ENCODE measurements around the gene BIN1. TPM values are rescaled to one million over a fixed set of nuclear protein-coding genes. Genes with fewer than 3 reads are reported as not detected.

Gene BIN1
- total RNA-seq, 4 donors from 2014 or later, result 95.7 to 146 (median 98.8) TPM

- no peak for DNase-seq (ENCODE audit: low spot score in 2 of 2)
- no peaks in the 10 kb centered on the region for H3K36me3 ChIP-seq
- peaks cover 0 to 2% (median 0%) of the 10 kb centered on the region in 4 donors for H3K4me1 ChIP-seq
- H3K27ac ChIP-seq, result no peak overlapping the region
- 80 to 97% methylated on average over 2 of the region's 2 CpGs for WGBS, 2 donors
- TF ChIP-seq EP300 (IDR thresholded peaks at IDR 0.05) (no peak), CTCF (IDR thresholded peaks at IDR 0.05) (no peak), POLR2A (IDR thresholded peaks at IDR 0.05) (no peak)
- no peaks in the 10 kb centered on the region for H3K9me3 ChIP-seq
- no peaks in the 10 kb centered on the region for H3K27me3 ChIP-seq
- no peak overlapping the region for H3K4me3 ChIP-seq
Measured at GRCh38 chr2:127133793-127134192, 26.8 kb upstream of the BIN1 start.

GRCh38 chr2:127130421-127130820 is 23.5 kb upstream of the BIN1 start:
- 80% methylated on average over 4 of the region's 4 CpGs for WGBS, 2 donors
- no peak overlapping the region for H3K27ac ChIP-seq
- H3K4me3 ChIP-seq, result no peak overlapping the region

GRCh38 chr2:127129937-127130336 is 23.0 kb upstream of the BIN1 start:
- H3K4me1 ChIP-seq, result no peaks in the 10 kb centered on the region
- no peak overlapping the region for H3K4me3 ChIP-seq
- TF ChIP-seq EP300 (IDR thresholded peaks at IDR 0.05) (no peak), CTCF (IDR thresholded peaks at IDR 0.05) (no peak), POLR2A (IDR thresholded peaks at IDR 0.05) (no peak)
- H3K36me3 ChIP-seq, result no peaks in the 10 kb centered on the region
- 77 to 87% methylated on average over 11 of the region's 11 CpGs for WGBS, 2 donors
- no peak overlapping the region for H3K27ac ChIP-seq
- no peaks in the 10 kb centered on the region for H3K9me3 ChIP-seq
- no peak for DNase-seq (ENCODE audit: low spot score in 2 of 2)
- no peaks in the 10 kb centered on the region for H3K27me3 ChIP-seq

More at GRCh38 chr2:127130421-127130820, 23.5 kb upstream of the BIN1 start:
- DNase-seq (ENCODE audit: low spot score in 2 of 2), result no peak
- H3K36me3 ChIP-seq, result no peaks in the 10 kb centered on the region
- no peak for TF ChIP-seq CTCF (IDR thresholded peaks at IDR 0.05)
- no peak for TF ChIP-seq POLR2A (IDR thresholded peaks at IDR 0.05)
- TF ChIP-seq EP300 (IDR thresholded peaks at IDR 0.05), result no peak
- H3K27me3 ChIP-seq, result no peaks in the 10 kb centered on the region
- H3K4me1 ChIP-seq, result no peaks in the 10 kb centered on the region
- no peaks in the 10 kb centered on the region for H3K9me3 ChIP-seq

GRCh38 chr2:127128445-127128904 is 21.5 kb upstream of the BIN1 start:
- TF ChIP-seq CTCF (IDR thresholded peaks at IDR 0.05) (no peak), POLR2A (IDR thresholded peaks at IDR 0.05) (no peak), EP300 (IDR thresholded peaks at IDR 0.05) (no peak)
- no peak overlapping the region for H3K27ac ChIP-seq
- 42 to 56% methylated on average over 6 to 8 of the region's 8 CpGs for WGBS, 2 donors
- no peak overlapping the region for H3K4me3 ChIP-seq
- DNase-seq (ENCODE audit: low spot score in 2 of 2), result no peak
- no peaks in the 10 kb centered on the region for H3K27me3 ChIP-seq
- no peaks in the 10 kb centered on the region for H3K9me3 ChIP-seq
- H3K4me1 ChIP-seq, result no peaks in the 10 kb centered on the region
- no peaks in the 10 kb centered on the region for H3K36me3 ChIP-seq

GRCh38 chr2:127125821-127126220 is 18.9 kb upstream of the BIN1 start:
- no peak overlapping the region for H3K4me3 ChIP-seq
- TF ChIP-seq CTCF (IDR thresholded peaks at IDR 0.05) (no peak), POLR2A (IDR thresholded peaks at IDR 0.05) (no peak), EP300 (IDR thresholded peaks at IDR 0.05) (no peak)
- peaks cover 0 to 5% (median 0%) of the 10 kb centered on the region in 4 donors for H3K4me1 ChIP-seq
- no peaks in the 10 kb centered on the region for H3K27me3 ChIP-seq
- DNase-seq (ENCODE audit: low spot score in 2 of 2), result no peak
- no peaks in the 10 kb centered on the region for H3K9me3 ChIP-seq
- no peak overlapping the region for H3K27ac ChIP-seq
- no peaks in the 10 kb centered on the region for H3K36me3 ChIP-seq
- 60 to 61% methylated on average over 1 of the region's 1 CpG for WGBS, 2 donors
